LNCAP (cell line): Measurements from ENCODE around the gene MANF.

Experiments
- TF ChIP-seq, protein P1 (sequence below): fragments of 450-650 bp; IDR thresholded peaks from 2 replicates; pipeline ENCODE4 v1.5.1; 2017; ENCODE audit warnings: mild to moderate bottlenecking

The MANF gene

GRCh38 chr3:51434110-51434509, 49.0 kb downstream of the MANF start:
- TF ChIP-seq, protein P1, sequence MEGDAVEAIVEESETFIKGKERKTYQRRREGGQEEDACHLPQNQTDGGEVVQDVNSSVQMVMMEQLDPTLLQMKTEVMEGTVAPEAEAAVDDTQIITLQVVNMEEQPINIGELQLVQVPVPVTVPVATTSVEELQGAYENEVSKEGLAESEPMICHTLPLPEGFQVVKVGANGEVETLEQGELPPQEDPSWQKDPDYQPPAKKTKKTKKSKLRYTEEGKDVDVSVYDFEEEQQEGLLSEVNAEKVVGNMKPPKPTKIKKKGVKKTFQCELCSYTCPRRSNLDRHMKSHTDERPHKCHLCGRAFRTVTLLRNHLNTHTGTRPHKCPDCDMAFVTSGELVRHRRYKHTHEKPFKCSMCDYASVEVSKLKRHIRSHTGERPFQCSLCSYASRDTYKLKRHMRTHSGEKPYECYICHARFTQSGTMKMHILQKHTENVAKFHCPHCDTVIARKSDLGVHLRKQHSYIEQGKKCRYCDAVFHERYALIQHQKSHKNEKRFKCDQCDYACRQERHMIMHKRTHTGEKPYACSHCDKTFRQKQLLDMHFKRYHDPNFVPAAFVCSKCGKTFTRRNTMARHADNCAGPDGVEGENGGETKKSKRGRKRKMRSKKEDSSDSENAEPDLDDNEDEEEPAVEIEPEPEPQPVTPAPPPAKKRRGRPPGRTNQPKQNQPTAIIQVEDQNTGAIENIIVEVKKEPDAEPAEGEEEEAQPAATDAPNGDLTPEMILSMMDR, result no peak

DNA sequence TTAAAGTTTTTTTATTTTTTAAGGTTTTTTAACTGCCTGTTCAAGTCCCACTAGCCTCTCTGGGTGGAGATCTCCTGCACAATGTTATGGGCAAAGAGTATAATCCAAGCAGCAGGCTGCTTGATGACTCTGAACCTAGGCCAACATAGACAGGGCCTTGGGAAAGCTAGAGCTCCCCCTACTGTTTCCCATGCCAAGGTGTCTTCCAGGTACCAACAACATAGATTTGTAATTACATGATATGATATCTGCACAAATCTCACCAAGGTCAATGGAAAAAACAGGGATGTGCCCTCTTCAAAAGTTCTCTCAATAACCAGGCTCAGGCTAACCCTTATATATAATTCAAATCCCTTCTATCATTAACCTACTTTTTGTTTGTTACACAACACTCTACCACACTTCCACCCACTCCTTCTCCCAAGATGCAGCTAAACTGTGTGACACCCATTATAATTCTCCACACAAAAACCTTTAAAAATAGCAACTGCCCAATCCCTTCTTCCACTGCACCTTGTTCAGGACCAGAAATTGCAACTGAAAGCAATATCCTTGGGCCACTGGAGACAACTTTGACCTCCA, 49.7 kb downstream of the MANF start:
- TF ChIP-seq, protein P1, result peak; percentile 88

DNA sequence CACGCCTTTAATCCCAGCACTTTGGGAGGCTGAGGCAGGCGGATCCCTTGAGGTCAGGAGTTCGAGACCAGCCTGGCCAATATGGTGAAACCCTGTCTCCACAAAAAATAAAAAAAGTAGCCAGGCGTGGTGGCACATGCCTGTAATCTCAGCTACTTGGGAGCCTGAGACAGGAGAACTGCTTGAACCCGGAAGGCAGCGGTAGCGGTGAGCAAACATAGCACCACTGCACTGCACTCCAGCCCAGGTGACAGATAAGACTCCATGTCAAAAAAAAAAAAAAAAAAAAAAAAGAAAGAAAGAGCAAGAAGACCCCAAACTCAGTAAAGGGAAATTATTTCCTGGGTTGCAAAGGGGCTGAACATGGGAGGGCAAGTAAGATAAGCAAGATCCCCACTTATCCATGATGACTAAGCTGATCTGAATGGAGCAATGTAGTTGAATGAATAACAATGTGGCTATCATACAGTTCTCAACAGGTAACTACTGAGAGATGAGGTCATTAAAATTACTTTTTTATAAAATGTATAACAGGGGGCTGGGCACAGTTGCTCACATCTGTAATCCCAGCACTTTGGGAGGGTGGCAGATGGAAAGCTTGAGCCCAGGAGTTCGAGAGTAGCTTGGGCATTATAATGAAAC, 52.0 kb downstream of the MANF start:
- TF ChIP-seq, protein P1, result no peak
